GM12872 (cell line): ENCODE measurements around the gene TMEM225B.

Experiments
- CTCF ChIP-seq: IDR thresholded peaks from 3 replicates; pipeline ENCODE4 v1.5.1; 2011; ENCODE audit warnings: low read depth, mild to moderate bottlenecking, low read length, moderate library complexity; ENCODE audit not compliant: insufficient read depth

TMEM225B gene

DNA sequence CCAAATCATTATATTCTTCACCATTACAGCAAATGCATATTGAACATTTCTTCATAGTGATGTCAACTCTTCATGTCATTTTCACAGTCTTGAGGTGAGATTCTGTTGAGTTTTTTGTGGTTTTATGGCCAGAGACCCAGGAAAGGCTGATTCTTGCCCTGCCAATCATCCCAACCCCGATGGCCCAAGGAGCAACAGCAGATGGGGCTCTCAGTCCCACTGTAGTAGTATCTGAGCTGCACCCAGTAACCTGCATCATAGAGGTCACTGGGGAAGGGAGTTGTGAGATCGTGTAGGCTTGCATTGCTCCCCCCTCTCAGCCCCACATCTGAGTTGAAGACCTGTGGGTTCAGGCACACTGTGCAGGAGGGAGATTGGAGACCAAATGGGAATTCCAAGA, 45.4 kb downstream of the TMEM225B start:
- no peak for TF ChIP-seq CTCF

DNA sequence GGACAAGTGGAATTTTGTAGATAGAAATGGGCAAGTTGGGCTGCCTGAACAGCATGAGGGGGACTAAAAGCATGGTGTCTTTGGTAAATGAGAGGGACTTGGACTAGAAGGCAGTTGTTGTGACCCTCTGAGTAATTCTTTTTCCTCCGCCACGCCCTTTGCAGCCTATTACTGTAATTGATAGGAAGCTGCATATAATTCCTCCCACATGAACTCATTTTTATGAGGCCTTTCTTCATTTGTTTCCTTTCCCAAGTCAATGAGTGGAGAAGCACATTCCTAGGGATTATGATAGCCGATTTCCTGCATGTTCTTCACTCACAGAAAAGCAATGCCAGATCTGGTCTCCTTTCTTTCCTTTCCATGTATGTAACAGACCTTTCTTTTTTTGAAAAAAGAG, 46.4 kb downstream of the TMEM225B start:
- TF ChIP-seq CTCF = no peak

DNA sequence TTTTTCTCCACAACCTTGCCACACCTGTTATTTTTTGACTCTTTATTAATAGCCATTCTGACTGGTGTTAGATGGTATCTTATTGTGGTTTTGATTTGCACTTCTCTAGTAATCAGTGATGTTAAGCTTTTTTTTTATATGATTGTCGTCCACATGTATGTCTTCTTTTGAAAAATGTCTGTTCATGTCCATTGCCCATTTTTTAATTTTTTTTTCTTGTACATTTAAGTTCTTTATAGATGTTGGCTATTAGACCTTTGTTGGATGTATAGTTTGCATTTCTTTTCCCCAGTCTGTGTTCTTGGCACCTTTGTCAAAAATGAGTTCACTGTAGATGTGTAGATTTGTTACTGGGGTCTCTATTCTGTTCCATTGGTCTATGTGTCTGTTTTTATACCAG, 47.5 kb downstream of the TMEM225B start:
- no peak for TF ChIP-seq CTCF

GRCh38 chr7:99648843-99649242, 50.8 kb downstream of the TMEM225B start:
- no peak for TF ChIP-seq CTCF

DNA sequence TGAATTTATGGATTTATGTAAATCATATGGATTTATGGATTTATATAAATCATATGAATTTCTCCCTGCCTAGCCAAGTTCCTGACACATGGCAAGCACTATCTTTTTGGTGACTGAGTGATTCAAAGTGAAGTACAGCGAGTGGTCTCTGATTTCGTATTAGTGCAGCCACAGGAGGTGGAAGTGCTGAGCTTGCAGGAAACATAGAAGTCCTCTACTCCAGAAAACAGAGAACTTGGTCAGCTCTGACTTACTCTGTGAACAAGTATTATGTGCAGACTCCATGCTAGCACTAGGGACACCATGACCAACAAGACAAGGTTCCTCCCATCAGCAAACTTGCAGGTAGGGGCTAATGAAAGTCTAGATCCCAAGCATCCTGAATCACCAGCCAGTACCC, 53.2 kb downstream of the TMEM225B start:
- TF ChIP-seq CTCF = no peak

DNA sequence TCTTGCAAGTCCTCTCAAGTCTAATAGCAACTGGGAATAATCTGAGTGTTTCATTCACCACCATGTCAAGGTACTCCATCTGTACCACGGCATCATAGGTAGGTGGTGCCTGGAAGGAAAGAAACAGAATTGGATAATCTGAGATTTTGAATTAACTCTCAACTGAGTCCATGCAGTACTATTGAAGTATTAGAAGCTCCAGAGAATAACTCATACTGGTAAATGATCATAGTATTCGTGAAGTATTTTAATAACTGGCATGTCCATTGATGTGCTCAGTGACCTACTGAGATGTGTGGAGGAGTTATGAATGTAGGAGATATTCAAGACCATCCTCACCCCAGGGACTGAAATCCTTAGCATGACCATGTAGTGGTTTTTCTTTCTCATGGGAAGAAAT, 54.6 kb downstream of the TMEM225B start:
- no peak for TF ChIP-seq CTCF

DNA sequence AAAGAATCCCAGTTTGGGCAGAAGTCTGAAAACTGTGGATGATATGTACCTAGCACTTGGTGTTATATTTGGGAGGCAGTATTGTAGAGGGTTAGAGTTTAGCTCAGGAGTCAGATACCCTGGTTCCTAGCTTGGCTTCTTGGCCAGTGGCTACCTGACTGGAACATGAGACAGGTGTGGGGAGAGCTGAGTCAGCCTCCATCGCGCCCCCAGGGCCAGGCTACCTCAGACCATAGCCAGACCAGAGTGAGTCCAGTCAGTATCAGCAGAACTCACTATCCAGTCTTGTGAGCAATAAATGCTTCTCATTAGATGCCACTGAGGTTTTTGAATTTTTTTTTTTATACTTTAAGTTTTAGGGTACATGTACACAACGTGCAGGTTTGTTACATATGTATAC, 55.7 kb downstream of the TMEM225B start:
- TF ChIP-seq CTCF = no peak
